NCI-H2081 (cell line): Measurements from ENCODE around the gene NFATC4.
"Not testable (repeated sequence)": the region's sequence is repeated elsewhere in the genome, so short reads cannot be mapped to it uniquely, and the experiment has no call there.

ENCODE experiments used
- DNase-seq, 2 experiments: peaks; one replicate each; lab custom pipeline; 2025; lab: John Stamatoyannopoulos, UW

The NFATC4 gene

GRCh38 chr14:24339284-24340151, 28.5 kb upstream of the NFATC4 start, which contains the start of gene RIPK3:
Gene RIPK3, minus strand, starts transcription at chr14:24339991. Its CDS starts 165 bp downstream, at chr14:24339826.
- DNase-seq = peak in 1 of 2 experiments; percentile 29

GRCh38 chr14:24340606-24341005, 27.4 kb upstream of the NFATC4 start:
- DNase-seq = no peak

- no peak for DNase-seq
These were observed 25.1 kb upstream of the NFATC4 start for GRCh38 chr14:24342889-24343288.

- DNase-seq = no peak
These were observed 24.0 kb upstream of the NFATC4 start for GRCh38 chr14:24343795-24344660.

- no peak for DNase-seq
These were observed 20.9 kb upstream of the NFATC4 start for GRCh38 chr14:24347134-24347533.

- no peak for DNase-seq
These were observed 19.8 kb upstream of the NFATC4 start for GRCh38 chr14:24348186-24348585.

GRCh38 chr14:24349742-24350141, 18.2 kb upstream of the NFATC4 start:
- no peak for DNase-seq

GRCh38 chr14:24351517-24351916, 16.5 kb upstream of the NFATC4 start:
- no peak for DNase-seq

- DNase-seq = no peak
These were observed 14.2 kb upstream of the NFATC4 start for GRCh38 chr14:24353559-24354481.

- DNase-seq = not testable (repeated sequence)
These were observed 13.5 kb upstream of the NFATC4 start for GRCh38 chr14:24354482-24354825.

GRCh38 chr14:24355009-24355408, 13.0 kb upstream of the NFATC4 start:
- no peak for DNase-seq

- no peak for DNase-seq
These were observed 11.8 kb upstream of the NFATC4 start for GRCh38 chr14:24356208-24356607.

GRCh38 chr14:24360281-24360680, 7.7 kb upstream of the NFATC4 start:
- DNase-seq = no peak

GRCh38 chr14:24361326-24361725, 6.7 kb upstream of the NFATC4 start:
- DNase-seq = no peak

GRCh38 chr14:24362241-24362960, 5.6 kb upstream of the NFATC4 start:
- DNase-seq = no peak

- DNase-seq = no peak
These were observed 4.6 kb upstream of the NFATC4 start for GRCh38 chr14:24363401-24363800.

GRCh38 chr14:24364841-24365240, 3.1 kb upstream of the NFATC4 start:
- DNase-seq = no peak

GRCh38 chr14:24365600-24366412, 2.2 kb upstream of the NFATC4 start:
- DNase-seq = peak; percentile 17 to 56

GRCh38 chr14:24366413-24366720, 1.6 kb upstream of the NFATC4 start:
- DNase-seq = no peak

GRCh38 chr14:24366721-24367513, 1.1 kb upstream of the NFATC4 start:
- peak; percentile 98 for DNase-seq
